ENCODE results near the gene PTGIS.

Gene PTGIS

DNA sequence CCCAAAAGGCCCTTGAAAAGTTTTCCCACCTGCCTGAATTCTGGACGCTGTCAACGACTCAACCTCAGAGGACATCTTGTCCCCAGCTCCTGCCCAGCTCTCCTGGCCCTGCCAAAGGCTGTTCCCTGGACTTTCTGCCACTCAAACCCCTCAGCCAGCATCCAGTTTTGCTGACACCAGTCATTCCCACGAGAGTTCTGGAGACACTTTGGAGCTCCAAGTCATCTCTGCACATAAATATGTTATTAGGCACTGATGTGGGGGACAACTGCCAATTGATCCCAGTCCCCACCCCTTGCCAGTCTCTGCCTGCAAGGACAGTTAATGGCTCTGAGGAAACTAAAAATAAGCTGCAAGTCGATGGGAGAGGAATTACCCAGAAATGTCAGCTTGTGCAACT is 46.6 kb downstream of the PTGIS start:
- DNase-seq: no peak

DNA sequence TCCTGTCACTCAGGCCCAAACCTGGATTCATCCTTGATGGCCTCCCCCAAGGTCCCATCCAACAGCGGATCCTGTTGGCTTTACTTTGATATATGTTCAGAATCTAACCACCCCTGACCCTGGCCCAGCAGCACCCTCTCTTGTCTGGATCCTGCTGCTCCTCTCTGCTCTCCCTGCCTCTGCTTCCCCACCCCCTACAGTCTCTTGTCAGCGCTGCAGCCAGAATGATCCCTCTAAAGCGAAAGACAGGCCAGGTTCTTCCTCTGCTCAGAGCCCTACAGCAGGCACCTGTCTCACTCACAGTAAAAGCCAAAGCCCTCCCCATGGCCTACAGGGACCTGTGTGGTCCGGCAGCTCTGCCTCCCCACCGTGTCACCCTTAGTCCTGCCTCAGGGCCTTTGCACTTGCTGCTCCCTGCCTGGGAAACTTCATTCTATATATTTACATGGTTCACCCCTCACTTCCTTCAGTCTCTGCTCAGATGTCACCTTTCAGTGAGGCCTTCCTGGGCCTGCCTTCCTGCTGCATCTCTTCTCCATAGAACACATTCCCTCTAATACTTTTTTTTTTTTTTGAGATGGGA is 48.1 kb downstream of the PTGIS start:
- no peak for DNase-seq

DNA sequence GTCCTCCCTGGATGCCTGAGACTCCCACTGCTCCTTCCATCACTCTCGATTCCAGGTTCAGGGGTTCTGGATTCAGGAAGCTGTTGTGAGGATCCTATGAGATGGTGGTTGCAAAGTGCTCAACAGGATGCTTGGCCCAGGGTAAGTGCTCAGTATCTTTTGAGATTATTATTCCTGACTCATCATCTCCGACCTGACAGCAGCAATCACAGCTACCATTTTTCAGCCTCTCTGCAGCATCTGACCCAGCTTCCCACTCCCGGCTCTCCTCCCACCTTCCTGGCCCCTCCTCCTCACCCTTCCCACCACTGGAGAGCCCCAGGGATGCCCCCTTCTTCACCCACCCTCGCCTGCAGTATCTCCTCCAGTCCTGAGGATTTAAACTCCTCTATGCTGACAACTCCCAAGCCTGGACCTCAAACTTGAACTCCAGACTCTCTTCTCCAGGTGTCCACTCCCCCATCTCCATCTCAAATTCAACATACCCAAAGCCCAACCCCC is 48.7 kb downstream of the PTGIS start:
- no peak for DNase-seq

DNA sequence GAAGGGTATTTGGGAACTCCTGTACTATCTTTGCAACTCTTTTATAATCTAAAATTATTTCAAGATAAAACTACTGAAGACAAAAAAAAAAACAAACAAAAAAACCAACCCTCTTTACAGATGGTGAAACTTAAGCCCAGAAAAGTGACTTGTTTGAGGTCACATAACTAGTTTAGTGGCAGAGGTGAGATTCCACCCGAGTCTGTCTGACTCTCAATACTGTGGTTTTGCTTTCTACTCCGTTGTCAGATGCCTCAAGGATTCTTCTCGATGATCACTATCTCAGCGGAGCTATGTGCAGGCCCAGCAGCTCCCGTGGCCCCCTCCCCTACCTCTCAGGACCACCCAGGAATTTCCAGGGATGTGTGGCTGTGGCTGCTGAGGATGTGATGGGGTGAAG is 49.4 kb downstream of the PTGIS start:
- no peak for DNase-seq

DNA sequence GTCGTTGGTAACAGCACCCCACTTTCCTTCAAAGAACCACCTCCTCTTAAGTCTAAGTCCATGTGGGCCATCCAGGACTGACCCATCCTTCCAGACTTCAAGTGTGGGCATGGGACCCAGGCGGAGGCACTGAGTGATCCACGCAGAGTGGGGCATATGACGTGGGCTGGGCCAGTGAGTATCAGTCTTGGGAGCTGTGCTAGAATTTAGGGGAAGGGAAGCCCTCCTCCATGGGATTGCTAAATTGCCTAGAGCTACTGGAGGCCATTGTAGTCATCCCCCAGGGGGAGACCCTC is 50.2 kb downstream of the PTGIS start:
- no peak for DNase-seq

DNA sequence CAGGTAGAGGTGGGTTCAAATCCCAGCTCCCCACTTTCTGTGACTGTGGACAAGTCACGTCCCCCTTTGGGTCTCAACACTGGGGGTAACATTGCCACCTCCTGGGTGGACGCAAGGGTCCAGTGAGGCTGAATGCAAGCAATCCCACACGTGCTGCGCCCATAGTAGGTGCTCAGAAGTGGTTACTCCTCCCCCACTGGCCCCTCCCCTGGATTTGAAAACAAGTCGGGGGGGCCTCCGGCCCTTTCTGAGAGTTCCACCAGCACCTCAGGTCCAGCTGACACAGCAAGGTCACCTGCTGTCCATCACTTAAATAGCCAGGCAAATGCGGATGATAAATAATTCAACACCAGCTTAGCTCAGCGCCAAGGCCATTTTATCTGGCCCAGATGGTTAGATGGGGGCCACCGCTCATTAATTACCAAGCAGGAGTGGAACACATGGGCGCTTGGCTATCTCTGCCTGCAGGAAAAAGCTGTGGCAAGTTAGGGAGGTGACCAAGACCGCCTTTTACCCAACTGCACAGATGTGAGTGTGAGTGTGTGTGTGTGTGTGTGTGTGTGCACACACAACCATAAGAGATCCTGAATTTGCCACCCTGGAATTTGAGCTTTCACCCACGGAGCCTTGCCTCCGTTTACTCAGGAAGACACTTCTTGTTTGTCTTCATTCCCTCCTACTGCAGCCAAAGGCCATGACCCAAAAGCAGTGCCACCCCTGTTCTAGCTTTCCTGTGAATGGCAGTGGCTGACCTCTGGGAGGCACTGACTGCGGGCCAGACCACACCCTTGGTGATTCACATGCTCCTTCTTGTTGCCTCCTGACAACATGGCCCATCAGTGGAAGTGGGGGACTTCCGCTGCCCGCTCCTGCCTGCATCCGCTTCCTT is 50.8 kb downstream of the PTGIS start:
- DNase-seq: no peak

DNA sequence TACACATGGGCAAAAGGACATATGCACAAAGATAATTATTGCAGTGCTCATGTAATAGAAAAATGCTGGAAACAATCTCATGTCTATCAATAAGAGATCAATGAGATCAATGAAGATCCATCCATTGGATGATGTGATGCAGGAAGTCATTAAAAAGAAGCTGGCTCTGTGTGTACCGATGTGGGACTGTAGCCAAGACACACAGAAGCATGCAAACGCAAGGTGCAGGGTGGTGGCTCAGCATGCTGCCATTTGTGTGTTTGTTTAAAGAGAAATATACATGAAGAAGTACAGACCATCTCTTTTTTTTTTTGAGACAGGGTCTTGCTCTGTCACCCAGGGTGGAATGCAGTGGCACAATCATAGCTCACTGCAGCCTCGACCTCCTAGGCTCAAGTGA is 52.4 kb downstream of the PTGIS start:
- DNase-seq: peak; percentile 33

DNA sequence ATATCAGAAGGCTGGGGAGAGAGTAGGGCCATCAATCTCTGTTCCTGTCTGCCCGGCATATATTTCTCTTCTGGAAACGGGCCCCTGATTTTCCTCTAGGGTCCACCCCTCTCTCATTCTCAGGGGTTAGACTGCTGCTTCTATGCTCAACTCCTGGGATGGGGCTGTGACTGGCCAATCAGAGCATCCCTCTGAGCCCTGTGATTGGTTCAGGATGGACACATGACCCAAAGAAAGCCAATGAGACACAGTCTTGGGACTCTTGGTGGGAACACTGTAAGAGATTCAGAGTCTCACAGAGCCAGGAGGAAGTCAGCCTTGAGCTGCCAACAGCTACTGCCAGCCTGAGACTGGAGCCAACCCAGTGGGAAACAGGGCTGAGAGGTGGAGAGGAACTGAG is 54.4 kb downstream of the PTGIS start:
- DNase-seq: no peak

DNA sequence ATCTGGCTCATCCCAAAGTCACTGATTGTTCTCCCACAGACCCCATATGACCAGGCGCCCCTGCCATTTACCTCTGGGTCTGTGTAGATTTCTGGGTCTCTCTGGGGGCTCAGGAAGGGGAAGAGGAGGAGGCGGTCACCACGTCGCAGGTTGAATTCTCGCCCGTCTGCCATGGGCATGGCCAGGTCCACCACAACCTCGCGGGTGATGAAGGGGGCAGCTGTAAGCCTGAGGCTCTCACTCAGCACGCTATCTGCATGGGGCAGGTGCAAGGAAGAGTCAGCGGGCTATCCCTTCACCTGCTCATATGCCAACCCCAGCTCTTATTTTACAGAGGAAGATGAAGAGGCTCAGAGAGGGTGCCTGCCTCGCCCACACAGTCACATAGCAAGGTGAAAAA is 54.9 kb downstream of the PTGIS start:
- DNase-seq: no peak

DNA sequence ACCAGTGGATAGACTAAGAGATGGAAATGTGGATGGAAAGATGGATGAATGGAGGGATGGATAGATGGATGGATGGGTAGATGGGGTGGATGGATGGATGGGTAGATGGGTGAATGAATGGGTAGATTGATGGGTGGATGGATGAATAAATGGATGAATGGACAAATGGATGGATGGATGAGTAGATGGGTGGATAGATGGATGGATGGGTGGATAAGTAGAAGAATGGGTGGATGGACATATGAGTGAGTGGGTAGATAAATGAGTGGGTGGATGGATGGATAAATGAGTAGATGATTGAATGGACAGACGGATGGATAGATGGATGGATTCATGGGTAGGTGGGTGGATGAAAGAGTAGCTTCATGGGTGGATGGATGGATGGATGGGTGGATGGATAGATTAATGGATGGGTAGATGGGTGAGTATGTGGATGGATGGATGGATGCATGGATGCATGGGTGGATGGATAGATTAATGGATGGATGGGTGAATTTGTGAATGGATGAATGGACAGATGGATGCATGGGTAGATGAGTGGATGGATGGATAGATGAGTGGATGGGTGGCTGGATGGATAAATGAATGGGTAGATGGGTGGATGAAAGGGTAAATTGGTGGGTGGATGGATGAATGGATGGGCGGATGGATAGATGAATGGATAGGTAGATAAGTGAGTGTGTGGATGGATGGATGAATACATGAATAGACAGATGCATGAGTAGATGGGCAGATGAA is 56.0 kb downstream of the PTGIS start:
- no peak for DNase-seq

DNA sequence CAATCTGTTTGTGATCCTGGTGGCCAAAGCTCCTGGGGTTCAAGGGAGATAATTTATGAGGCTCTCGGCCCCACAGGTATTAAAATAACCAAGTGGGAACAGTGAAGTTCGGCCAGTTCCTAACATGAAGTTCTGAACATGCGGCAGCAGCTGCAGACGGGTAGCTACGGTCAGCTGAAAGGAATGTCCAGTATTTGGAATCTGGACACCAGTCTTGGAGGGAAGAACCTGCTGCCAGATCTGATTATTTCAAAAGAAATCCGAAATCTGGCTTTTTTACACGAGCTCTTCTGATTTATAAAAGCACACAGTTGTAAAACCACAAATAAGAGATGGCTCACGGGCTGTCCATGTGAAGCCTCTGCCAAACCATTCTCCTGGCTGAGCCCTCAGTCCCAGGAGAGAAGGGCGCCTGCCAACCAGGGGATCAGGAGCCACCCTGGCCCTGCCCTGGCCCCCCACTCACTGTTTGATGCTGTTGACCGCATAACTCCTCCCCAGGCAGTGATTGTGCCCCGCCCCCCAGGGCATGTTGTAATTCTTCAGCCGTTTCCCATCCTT is 57.3 kb downstream of the PTGIS start:
- DNase-seq: no peak

DNA sequence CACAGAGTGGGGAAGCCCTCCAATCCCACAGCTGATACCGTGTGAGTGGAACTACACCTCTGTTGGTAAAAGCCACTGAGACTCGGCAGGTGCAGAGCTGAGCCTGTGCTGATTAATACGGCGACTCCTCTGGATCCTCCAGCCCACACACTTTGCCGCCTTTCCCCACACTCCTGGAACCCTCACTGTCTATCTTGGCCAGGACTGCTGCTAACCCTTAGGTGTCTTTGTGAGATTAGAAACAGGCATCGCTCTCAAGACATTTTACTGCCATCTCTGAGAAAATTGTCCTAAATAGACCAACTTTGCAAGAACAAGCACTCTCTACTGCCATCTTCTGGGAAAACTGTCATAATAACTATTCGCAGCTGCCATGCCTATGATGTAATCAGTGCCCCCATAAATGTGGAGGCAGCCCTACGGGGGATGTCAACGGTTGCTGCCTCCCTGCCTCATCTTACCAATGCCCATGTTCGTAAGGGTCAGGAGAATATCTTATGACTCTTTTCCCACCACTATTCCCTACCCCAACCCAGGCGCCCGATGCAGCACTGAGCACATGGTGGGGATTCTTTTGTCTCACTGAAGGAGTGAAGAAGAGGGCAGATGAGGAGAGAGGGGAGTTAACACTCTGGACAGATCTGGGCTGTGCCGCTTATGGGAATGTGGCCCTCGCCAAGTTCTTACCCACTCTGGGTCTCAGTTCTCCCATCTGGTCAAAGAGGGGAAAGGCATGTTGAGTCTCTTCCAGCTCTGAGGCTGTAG is 59.3 kb downstream of the PTGIS start:
- peak; percentile 62 for DNase-seq

DNA sequence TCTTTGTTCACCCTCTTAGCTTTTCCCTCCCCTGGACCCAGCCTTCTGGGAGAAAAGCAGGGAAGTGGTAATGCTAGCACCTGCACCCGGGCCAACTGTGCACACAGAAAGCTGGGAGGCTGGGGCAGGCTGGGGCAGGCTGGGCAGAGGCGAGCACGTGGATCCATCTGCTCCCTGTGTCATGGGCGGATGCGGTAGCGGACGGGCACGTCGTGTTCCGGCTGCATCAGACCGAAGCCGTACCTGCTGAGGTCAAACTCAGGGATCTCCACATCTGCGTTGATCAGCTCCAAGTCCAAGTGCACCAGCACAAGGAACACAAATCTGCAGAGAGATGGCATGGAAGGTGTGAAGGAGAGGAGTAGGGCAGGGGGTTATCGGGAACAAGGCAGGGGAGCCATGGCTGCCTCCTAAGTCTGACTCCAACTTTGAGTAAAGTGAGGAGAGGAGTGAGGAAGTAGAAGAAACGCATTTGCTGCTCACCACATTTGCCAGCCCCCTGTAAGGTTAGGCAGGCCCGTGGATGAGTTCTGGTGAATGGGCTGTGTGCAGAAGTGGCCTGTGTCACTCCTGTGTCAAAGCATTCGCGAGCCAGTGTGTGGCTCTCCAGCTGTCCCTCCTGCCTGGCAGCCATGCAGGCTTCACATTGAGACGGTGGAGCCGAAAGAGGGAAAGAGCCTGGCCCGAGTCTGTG is 60.0 kb downstream of the PTGIS start:
- no peak for DNase-seq

DNA sequence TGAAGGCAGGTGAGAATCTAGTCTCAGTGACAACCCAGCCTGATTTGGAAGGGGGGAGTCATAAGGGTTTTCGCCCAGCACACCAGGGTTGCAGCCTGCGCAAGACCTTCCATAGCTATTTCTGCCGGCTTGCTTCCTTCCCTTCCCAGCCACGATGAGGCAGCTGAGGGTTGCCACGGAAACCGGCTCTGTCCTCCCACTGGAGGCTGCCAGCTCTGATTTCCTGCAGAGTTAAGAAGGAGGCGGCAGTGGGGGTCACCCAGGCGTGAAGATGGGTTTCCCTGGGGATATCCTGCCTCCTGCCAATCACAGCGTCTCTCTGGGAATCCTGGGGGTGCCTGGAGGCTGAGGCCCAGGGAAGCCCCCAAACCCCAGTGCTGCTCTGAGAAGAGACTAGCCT is 62.4 kb downstream of the PTGIS start:
- DNase-seq: peak; percentile 72

DNA sequence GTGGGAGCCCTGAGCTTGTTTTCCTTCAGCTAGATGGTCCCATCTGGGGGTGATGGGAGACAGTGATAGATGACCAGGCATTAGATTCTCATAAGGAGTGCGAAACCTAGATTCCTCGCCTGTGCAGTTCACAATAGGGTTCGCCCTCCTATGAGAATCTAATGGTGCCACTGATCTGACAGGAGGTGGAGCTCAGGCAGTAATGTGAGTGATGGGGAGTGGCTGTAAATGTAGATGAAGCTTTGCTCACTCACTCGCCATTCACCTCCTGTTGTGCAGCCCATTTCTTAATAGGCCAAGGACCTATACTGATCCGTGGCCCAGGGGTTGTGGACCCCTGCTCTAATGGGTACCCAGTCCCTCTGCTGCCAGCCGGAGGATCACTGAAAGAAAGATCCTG is 64.8 kb downstream of the PTGIS start:
- no peak for DNase-seq

DNA sequence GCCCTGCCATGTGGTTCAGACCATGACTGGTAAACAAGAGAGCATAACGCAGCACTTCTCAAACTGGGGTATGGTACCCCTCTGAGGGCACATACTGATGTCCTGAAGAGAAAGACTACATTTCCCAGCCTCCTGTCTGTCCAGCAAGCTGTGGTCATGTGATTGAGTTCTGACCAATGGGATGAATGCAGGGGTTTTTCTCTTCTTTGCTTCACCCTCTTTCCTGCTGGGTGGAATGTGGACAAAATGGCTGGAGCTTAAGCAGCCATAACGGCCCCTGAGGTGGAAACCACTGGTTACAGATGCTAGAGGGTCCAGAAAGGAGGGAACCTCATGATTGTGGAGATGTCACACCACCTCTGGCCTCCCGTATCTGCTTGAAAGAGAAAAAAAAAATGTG is 66.0 kb downstream of the PTGIS start:
- no peak for DNase-seq

DNA sequence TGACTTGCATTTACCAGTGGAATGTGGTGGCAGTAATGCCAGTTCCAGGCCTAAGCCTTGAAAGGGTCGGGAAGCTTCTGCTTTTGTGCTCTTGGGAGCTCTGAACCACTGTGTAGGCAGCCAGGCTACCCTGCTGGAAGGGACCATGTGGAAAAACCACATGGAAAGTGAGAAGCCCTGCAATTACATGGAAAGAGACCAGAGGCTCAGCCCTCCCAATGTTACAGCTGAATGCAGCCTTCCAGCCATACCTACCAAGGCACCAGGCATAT is 70.6 kb downstream of the PTGIS start:
- no peak for DNase-seq

DNA sequence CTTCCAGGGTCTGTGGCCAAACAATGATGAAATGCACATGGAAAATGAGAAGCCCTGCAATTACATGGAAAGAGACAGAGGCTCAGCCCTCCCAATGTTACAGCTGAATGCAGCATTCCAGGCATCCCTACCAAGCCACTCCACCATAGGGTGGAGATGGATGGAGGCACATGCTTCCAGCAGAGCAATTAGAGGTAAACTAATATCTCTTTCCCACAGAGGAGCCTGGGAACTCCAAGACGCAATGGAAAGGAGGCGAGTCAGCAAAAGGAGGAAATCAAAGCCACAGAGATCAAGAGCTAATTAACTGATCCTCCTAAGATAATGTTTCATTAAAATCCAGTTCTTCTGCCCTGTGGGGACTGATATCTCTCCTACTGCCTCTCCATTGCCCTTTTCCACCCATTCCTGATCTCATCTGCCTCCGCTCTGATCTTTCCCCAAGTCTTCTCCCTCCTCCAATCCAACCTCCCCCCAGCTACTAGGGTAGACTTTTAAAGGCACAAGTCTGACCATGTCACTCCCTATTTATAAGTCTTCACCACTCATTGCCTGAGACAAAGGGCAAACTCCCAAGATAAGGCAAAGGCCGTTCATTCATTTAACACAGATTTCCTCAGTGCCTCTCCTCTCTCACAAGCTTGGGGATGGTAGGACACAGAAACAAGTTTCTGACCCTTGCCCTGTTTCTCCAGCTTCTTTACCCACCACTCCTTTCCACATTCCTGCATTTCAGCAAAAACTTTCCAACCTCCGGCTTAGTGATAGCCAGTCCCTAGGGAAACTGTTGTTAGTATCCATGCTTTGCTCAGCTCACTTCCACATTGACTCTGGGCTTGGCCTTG is 71.2 kb downstream of the PTGIS start:
- DNase-seq: no peak

DNA sequence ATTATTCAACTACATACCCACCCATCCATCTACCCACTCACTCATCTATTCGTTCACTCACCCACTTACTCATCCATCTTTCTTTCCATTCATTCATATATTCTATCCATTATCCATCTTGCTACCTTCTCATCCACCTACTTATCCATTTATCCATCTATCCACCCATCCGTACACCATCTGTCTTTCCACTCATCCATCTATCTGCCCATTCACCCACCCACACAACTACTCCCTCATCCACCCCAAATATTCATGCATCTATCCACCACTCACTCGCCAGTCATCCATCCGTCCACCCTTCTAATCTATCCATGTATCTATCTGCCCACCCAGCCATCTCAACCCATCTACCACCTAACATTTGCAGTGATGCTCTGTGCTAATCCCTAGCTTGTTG is 71.9 kb downstream of the PTGIS start:
- DNase-seq: no peak

DNA sequence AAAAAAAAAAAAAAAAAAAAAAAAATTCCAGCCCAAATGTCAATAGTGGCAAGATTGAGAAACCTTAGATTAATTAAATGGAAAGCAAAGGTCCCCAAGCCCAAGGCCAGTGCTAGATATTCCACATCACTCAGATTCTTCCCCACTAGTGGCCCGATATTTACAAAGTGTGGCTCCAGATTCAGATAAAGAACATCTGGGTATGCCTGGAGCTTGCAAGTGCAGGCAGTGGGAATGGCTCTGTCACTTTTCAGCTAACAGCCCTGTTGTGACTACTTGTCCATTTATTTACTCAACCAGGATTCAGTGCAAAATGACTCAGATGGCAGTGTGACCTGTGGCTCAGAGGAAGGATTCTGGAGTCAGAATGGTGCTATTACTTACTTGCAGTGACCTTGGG is 77.2 kb downstream of the PTGIS start:
- DNase-seq: no peak

DNA sequence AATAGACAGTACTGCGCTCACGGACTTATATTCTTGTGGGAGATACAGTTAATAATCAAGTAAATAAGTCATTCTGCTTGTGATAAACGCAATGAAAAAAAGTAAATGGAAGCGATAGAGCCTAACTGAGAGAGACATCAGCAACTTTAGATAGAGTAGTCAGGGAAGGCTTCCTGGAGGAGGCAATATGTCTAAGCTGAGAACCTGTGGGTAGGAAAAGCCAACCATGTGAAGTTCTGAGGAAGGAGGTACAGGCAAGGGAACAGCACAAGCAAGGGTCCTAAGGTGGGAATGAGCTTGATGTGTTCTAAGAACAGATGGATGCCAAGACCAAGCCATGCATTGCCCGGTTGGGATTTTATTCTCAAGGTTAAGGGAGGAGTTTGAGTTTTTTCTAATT is 78.2 kb downstream of the PTGIS start:
- DNase-seq: no peak

DNA sequence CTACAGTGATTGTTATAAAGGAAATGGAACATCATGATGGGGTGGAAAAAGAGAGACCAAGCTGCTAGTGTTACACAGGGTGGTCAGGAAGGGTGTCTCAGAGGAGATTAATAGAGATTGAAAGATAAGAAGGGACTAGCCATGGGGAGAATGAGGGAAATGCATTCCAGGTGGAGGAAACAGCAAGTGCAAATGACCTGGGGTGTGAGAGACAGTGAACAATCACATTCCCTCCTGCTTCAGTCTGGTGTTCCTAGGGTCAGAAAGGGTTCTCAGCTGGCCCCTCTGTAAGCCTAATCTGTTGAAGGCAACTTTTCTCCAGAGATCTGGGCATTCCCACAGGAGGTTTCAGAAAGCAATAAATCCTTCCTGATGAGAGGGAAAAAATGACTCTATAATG is 81.9 kb downstream of the PTGIS start:
- no peak for DNase-seq
